Upper lobe of left lung (tissue), 4 donors: Measurements from ENCODE around the gene AATF.

ENCODE experiments used
- POLR2AphosphoS5 ChIP-seq, 2 donors: sonication (generic); formaldehyde crosslinking; IDR thresholded peaks; one replicate each; pipeline ENCODE4 v1.5.1; 2017; ENCODE audit warnings: antibody characterized with exemption in 2 of 2
- TF ChIP-seq, protein P1 (sequence below), 6 experiments: fragments of 450-650 bp in 4 of 6; fragments of 200-600 bp in 2 of 6; sonication (generic) in 2 of 6; IDR thresholded peaks; one replicate each; pipeline ENCODE4 v1.5.1; 2016 to 2019; ENCODE audit warnings: antibody characterized with exemption in 6 of 6

DNA sequence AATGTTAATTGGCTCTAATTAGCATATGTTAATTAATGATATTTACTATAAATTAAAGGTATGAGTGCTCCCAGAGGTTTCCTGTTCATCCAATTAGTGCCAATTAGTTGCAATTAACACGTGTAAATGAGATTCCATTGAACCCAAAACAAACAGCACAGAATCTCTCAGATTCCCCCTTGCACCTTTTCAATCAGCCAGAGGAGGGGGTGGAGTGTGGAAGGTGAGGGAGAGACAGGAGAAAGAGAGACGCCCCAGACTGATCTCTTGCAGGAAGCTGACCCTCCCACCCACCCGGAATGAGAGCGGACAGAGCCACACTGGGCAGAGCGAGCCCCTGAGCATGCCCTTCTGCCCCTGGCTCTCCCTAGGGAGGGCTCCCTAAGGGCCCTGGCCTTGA, 35.6 kb upstream of the AATF start:
- TF ChIP-seq, protein P1, sequence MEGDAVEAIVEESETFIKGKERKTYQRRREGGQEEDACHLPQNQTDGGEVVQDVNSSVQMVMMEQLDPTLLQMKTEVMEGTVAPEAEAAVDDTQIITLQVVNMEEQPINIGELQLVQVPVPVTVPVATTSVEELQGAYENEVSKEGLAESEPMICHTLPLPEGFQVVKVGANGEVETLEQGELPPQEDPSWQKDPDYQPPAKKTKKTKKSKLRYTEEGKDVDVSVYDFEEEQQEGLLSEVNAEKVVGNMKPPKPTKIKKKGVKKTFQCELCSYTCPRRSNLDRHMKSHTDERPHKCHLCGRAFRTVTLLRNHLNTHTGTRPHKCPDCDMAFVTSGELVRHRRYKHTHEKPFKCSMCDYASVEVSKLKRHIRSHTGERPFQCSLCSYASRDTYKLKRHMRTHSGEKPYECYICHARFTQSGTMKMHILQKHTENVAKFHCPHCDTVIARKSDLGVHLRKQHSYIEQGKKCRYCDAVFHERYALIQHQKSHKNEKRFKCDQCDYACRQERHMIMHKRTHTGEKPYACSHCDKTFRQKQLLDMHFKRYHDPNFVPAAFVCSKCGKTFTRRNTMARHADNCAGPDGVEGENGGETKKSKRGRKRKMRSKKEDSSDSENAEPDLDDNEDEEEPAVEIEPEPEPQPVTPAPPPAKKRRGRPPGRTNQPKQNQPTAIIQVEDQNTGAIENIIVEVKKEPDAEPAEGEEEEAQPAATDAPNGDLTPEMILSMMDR (IDR thresholded peaks at IDR 0.05), result no peak
- no peak for TF ChIP-seq POLR2AphosphoS5 (IDR thresholded peaks at IDR 0.05)
